Activated CD8-positive, alpha-beta T cell treated with anti-CD3 and anti-CD28 coated beads for 36 hours (primary cell): Measurements from ENCODE around the gene OLFM1. TPM values are rescaled to one million over a fixed set of nuclear protein-coding genes. Genes with fewer than 3 reads are reported as not detected.
A peak's percentile ranks its signal among the peaks of the same experiment; 100 is the strongest.

ENCODE experiments used
- ATAC-seq: fragments of 200-7000 bp; cut with Tn5 transposase; one replicate; pipeline ENCODE4 v1.10.0; 2021; ENCODE audit warnings: mild to moderate bottlenecking, moderate library complexity
- CTCF ChIA-PET: fragments of 350-600 bp; sonication (Branson Sonifier 250); formaldehyde crosslinking; loops from one replicate; lab custom pipeline; 2021; ENCODE audit warnings: antibody characterized with exemption; lab: Charles Lee
- POLR2A ChIA-PET: fragments of 350-600 bp; sonication (Branson Sonifier 250); formaldehyde crosslinking; loops from one replicate; lab custom pipeline; 2021; ENCODE audit warnings: antibody characterized with exemption; lab: Charles Lee
- DNase-seq: peaks from one replicate; pipeline ENCODE4 v3.0.0-alpha.2; 2020
- H3K27ac Mint-ChIP-seq: one replicate; pipeline ENCODE4 v1.8.0; 2021; ENCODE audit warnings: mild to moderate bottlenecking, mixed read lengths
- H3K27me3 Mint-ChIP-seq: one replicate; pipeline ENCODE4 v1.8.0; 2021; ENCODE audit warnings: mixed read lengths
- H3K36me3 Mint-ChIP-seq: one replicate; pipeline ENCODE4 v1.8.0; 2021; ENCODE audit warnings: low read depth, mixed read lengths
- H3K4me1 Mint-ChIP-seq: one replicate; pipeline ENCODE4 v1.8.0; 2021; ENCODE audit warnings: low read depth, mixed read lengths
- H3K4me3 Mint-ChIP-seq: one replicate; pipeline ENCODE4 v1.8.0; 2021; ENCODE audit warnings: mild to moderate bottlenecking, moderate library complexity, mixed read lengths
- H3K9me3 Mint-ChIP-seq: one replicate; pipeline ENCODE4 v1.8.0; 2021; ENCODE audit warnings: mixed read lengths
- CTCF ChIP-seq: fragments of 200-600 bp; IDR thresholded peaks from one replicate; pipeline ENCODE4 v1.8.0; 2022; ENCODE audit warnings: antibody characterized with exemption, mild to moderate bottlenecking
- intact Hi-C: fragments of 100-400 bp; cut with micrococcal nuclease; formaldehyde crosslinking; loops from one replicate; pipeline ENCODE4 v1.10.0; 2022
- total RNA-seq, 2 experiments: library from RNA; stranded (reverse); gene quantifications; one replicate each; pipeline ENCODE4 v1.2.3, GENCODE V29; 2021

OLFM1 gene
- total RNA-seq, 2 experiments from 2014 or later, result not detected

- H3K36me3 Mint-ChIP-seq, result no peaks in the 10 kb centered on the region
- no peak for TF ChIP-seq CTCF
- peaks cover 2% of the 10 kb centered on the region for H3K4me1 Mint-ChIP-seq
- H3K27me3 Mint-ChIP-seq, result peaks cover 20% of the 10 kb centered on the region
- DNase-seq, result peak; percentile 13
- no peak overlapping the region for H3K27ac Mint-ChIP-seq
- no peak for ATAC-seq
- intact Hi-C loops, result no loop called here
- ChIA-PET CTCF (no interaction called here), POLR2A (no interaction called here)
- no peak overlapping the region for H3K4me3 Mint-ChIP-seq
- H3K9me3 Mint-ChIP-seq, result no peaks in the 10 kb centered on the region
Observed at GRCh38 chr9:135077497-135078200, 9.8 kb upstream of the OLFM1 start.

- no peak overlapping the region for H3K4me3 Mint-ChIP-seq
- H3K4me1 Mint-ChIP-seq, result peaks cover 2% of the 10 kb centered on the region
- H3K36me3 Mint-ChIP-seq, result no peaks in the 10 kb centered on the region
- DNase-seq (no peak), ATAC-seq (no peak)
- no peak for TF ChIP-seq CTCF
- CTCF ChIA-PET, result no interaction called here
- no peaks in the 10 kb centered on the region for H3K9me3 Mint-ChIP-seq
- peaks cover 23% of the 10 kb centered on the region for H3K27me3 Mint-ChIP-seq
- no peak overlapping the region for H3K27ac Mint-ChIP-seq
- intact Hi-C loops, result no loop called here
- POLR2A ChIA-PET, result no interaction called here
Observed at GRCh38 chr9:135078361-135078821, 9.1 kb upstream of the OLFM1 start.

- Mint-ChIP-seq H3K27ac (no peak overlapping the region), H3K4me3 (no peak overlapping the region), H3K36me3 (no peaks in the 10 kb centered on the region), H3K27me3 (peaks cover 21% of the 10 kb centered on the region), H3K4me1 (peaks cover 2% of the 10 kb centered on the region), H3K9me3 (no peaks in the 10 kb centered on the region)
- POLR2A ChIA-PET, result no interaction called here
- ATAC-seq, result no peak
- CTCF ChIA-PET, result no interaction called here
- no peak for TF ChIP-seq CTCF
- no peak for DNase-seq
- intact Hi-C loops, result no loop called here
Observed at GRCh38 chr9:135079018-135079417, 8.4 kb upstream of the OLFM1 start.

- ATAC-seq, result no peak
- Mint-ChIP-seq H3K4me3 (no peak overlapping the region), H3K36me3 (no peaks in the 10 kb centered on the region), H3K4me1 (peaks cover 2% of the 10 kb centered on the region), H3K27me3 (peaks cover 23% of the 10 kb centered on the region), H3K9me3 (no peaks in the 10 kb centered on the region), H3K27ac (no peak overlapping the region)
- no peak for DNase-seq
- intact Hi-C loops, result loop anchor here (10.0 kb wide), 1 partner anchor 335 kb away; no protein-coding TSS in a partner anchor
- CTCF ChIA-PET, result no interaction called here
- TF ChIP-seq CTCF, result no peak
- POLR2A ChIA-PET, result no interaction called here
Observed at GRCh38 chr9:135079676-135080075, 7.8 kb upstream of the OLFM1 start.
